ENCODE measurements around the gene LSM14A.

DNA sequence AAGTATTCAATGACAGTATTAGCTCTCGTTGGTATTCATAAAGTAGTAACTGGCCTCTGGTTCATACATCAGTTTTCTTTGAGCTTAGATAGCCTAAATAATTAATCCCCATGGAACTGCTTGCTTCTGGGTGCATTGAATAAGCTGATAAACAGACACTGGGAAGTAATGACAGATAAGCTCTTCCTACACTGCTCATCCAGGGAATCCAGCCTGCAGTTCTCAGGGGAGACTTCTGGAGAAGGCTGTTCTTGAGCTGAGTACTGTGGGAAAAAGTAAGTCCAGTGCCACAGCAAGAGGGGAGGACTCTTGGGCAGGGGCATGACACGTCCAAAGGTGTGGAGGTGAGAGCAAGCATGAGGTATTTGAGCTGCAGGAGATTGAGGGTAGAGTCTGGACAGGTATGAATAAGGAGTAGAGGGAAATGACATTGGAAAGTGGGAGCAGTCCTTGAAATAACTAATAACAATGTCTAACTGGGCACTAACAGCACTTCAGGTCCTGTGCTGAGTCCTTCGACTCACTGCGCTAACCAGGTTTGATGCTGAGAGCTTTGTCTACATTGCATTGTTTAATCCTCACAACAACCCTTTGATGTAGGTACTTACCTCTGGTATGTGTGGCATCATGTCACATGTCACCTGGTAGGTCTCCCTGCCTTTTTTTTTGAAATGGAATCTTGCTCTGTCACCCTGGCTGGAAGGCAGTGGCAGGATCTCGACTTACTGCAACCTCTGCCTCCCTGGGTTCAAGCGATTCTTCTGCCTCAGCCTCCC, 89.2 kb downstream of the LSM14A start:
- TF ChIP-seq YY1 (IDR thresholded peaks at IDR 0.05; ENCODE audit: low read depth) (no peak), NFIC (IDR thresholded peaks at IDR 0.05) (no peak), FOXM1 (IDR thresholded peaks at IDR 0.05; ENCODE audit: borderline replicate concordance, low read depth) (no peak), TEAD4 (IDR thresholded peaks at IDR 0.05) (no peak), EP300 (IDR thresholded peaks at IDR 0.05; ENCODE audit: borderline replicate concordance) (no peak), CEBPB (IDR thresholded peaks at IDR 0.05) (no peak), EGR1 (IDR thresholded peaks at IDR 0.05) (no peak), TCF12 (IDR thresholded peaks at IDR 0.05; ENCODE audit: low read depth) (no peak)
- TF ChIP-seq, protein P1, sequence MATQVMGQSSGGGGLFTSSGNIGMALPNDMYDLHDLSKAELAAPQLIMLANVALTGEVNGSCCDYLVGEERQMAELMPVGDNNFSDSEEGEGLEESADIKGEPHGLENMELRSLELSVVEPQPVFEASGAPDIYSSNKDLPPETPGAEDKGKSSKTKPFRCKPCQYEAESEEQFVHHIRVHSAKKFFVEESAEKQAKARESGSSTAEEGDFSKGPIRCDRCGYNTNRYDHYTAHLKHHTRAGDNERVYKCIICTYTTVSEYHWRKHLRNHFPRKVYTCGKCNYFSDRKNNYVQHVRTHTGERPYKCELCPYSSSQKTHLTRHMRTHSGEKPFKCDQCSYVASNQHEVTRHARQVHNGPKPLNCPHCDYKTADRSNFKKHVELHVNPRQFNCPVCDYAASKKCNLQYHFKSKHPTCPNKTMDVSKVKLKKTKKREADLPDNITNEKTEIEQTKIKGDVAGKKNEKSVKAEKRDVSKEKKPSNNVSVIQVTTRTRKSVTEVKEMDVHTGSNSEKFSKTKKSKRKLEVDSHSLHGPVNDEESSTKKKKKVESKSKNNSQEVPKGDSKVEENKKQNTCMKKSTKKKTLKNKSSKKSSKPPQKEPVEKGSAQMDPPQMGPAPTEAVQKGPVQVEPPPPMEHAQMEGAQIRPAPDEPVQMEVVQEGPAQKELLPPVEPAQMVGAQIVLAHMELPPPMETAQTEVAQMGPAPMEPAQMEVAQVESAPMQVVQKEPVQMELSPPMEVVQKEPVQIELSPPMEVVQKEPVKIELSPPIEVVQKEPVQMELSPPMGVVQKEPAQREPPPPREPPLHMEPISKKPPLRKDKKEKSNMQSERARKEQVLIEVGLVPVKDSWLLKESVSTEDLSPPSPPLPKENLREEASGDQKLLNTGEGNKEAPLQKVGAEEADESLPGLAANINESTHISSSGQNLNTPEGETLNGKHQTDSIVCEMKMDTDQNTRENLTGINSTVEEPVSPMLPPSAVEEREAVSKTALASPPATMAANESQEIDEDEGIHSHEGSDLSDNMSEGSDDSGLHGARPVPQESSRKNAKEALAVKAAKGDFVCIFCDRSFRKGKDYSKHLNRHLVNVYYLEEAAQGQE (IDR thresholded peaks at IDR 0.05; ENCODE audit: low read depth) = no peak
- TF ChIP-seq, protein P2, sequence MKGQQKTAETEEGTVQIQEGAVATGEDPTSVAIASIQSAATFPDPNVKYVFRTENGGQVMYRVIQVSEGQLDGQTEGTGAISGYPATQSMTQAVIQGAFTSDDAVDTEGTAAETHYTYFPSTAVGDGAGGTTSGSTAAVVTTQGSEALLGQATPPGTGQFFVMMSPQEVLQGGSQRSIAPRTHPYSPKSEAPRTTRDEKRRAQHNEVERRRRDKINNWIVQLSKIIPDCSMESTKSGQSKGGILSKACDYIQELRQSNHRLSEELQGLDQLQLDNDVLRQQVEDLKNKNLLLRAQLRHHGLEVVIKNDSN (IDR thresholded peaks at IDR 0.05) = no peak
- TF ChIP-seq, protein P3, sequence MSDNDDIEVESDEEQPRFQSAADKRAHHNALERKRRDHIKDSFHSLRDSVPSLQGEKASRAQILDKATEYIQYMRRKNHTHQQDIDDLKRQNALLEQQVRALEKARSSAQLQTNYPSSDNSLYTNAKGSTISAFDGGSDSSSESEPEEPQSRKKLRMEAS (IDR thresholded peaks at IDR 0.05) = no peak
